ENCODE data around the gene SERF2. TPM values are rescaled to one million over a fixed set of nuclear protein-coding genes. Genes with fewer than 3 reads are reported as not detected.

Gene SERF2
- total and polyA plus RNA-seq, 10 of the 15 experiments (the other 5 are each of a cell fraction or from before 2014, with no cell fraction given): 464 to 4,159 (median 1,014) TPM

- RAD21 ChIA-PET (ENCODE audit: unreplicated experiment): interaction anchor here (0.8 to 2.1 kb wide), 4 partner anchors 15 to 90 kb away, joined by 3 to 9 read pairs (median 4); partner anchors contain the start of gene ELL3
- no peak for FAIRE-seq
- peaks cover 5 to 30% of the 10 kb centered on the region in 2 experiments for H3K36me3 ChIP-seq (ENCODE audit: control insufficient read depth in 2 of 2, insufficient read depth in 2 of 2, low read length in 1 of 2)
- no peaks in the 10 kb centered on the region; the same call in none of the 2 replicates for H4K20me1 ChIP-seq (ENCODE audit: control insufficient read depth, insufficient read depth)
- no TSS peak for BruUV-seq (replicated peaks)
- in situ Hi-C loops (cut with MboI): loop anchor here (10.0 to 25.0 kb wide), 2 partner anchors 930 to 1532 kb away; partner anchors contain the start of genes GANC and TMEM87A
- TF ChIP-seq CUX1 (IDR thresholded peaks at IDR 0.05; ENCODE audit: insufficient replicate concordance, low read depth, low read length) (no peak), SKIL (IDR thresholded peaks at IDR 0.05; ENCODE audit: low read depth, poor library complexity, severe bottlenecking) (no peak), FOS (IDR thresholded peaks at IDR 0.05; ENCODE audit: borderline replicate concordance, extremely low read depth, insufficient read length) (no peak), REST (IDR thresholded peaks at IDR 0.05; ENCODE audit: low read depth, low read length) (peak; percentile 53; the same call in 1 of the 2 replicates)
- CTCF ChIA-PET: interaction anchor here (0.5 to 4.0 kb wide), 3 partner anchors 19 to 912 kb away, joined by 3 to 23 read pairs (median 6); partner anchors contain the start of gene ELL3
- peak overlapping the region; percentile 99; the same call in 1 of the 2 replicates for H3K4me2 ChIP-seq (ENCODE audit: control insufficient read depth, insufficient read depth)
- H3K27me3 ChIP-seq (replicated peaks in 1 of 2; ENCODE audit: control insufficient read depth in 2 of 2, insufficient read depth in 2 of 2, low read length in 1 of 2): no peaks in the 10 kb centered on the region
- SMC1A ChIA-PET (ENCODE audit: uncharacterized antibody, unreplicated experiment): interaction anchor here (0.5 to 9.4 kb wide), 7 partner anchors 14 to 36 kb away, joined by 3 to 129 read pairs (median 3); partner anchors contain the start of genes ELL3 and MFAP1
- peak overlapping the region; percentile 96; the same call in 1 of the 2 replicates for H3K4me3 ChIP-seq
- no peak for ATAC-seq
- intact Hi-C loops (cut with micrococcal nuclease; ENCODE audit: unreplicated experiment): loop anchor here (5.0 kb wide), 1 partner anchor 33 kb away; the partner anchor contains the start of gene WDR76
- H3K9me3 ChIP-seq (replicated peaks; ENCODE audit: control insufficient read depth, insufficient read depth, low read length): no peaks in the 10 kb centered on the region
- H3K9ac ChIP-seq (ENCODE audit: control insufficient read depth, insufficient read depth, low read length): no peak overlapping the region
- H3K79me2 ChIP-seq (ENCODE audit: control insufficient read depth, insufficient read depth, low read length): peaks cover 34% of the 10 kb centered on the region
- 90% methylated on average over 9 of the region's 9 CpGs for WGBS (ENCODE audit: insufficient coverage, insufficient replicate concordance, low lambda C conversion rate, missing lambda C conversion rate)
- H3K27ac ChIP-seq (ENCODE audit: control insufficient read depth, insufficient read depth): no peak overlapping the region
- POLR2A ChIA-PET: interaction anchor here (0.7 to 5.9 kb wide), 5 partner anchors 10 to 40 kb away, joined by 3 to 48 read pairs (median 3); partner anchors contain the start of gene MFAP1
- peaks cover 25% of the 10 kb centered on the region for H3K4me1 ChIP-seq (ENCODE audit: control insufficient read depth, insufficient read depth, low read length)
- H2AFZ ChIP-seq (ENCODE audit: control insufficient read depth, low read depth, low read length): no peak overlapping the region
- DNase-seq (ENCODE audit: low read depth, low spot score): no peak
Measured at GRCh38 chr15:43794269-43795037, 2.3 kb downstream of the SERF2 start.
